GM21528 (cell line): ENCODE data around the gene FABP3.

Source experiments
- ATAC-seq: cut with Tn5 transposase; IDR thresholded peaks from one replicate; pipeline ENCODE4 v1.9.1; 2021; ENCODE audit warnings: mild to moderate bottlenecking, moderate library complexity; ENCODE audit not compliant: unreplicated experiment, low FRiP score

FABP3 gene

GRCh38 chr1:31373056-31373896 is at the start of gene FABP3:
Gene FABP3, minus strand, starts transcription at chr1:31373076. Its CDS starts 62 bp downstream, at chr1:31373014.
- ATAC-seq = no peak

- ATAC-seq = no peak
Measured at GRCh38 chr1:31421371-31422040, 48.6 kb upstream of the FABP3 start.

- no peak for ATAC-seq
Measured at GRCh38 chr1:31420716-31421115, 47.8 kb upstream of the FABP3 start.

GRCh38 chr1:31418626-31419323 is 45.9 kb upstream of the FABP3 start:
- ATAC-seq = no peak

- no peak for ATAC-seq
Measured at GRCh38 chr1:31417148-31417547, 44.3 kb upstream of the FABP3 start.

- ATAC-seq = no peak
Measured at GRCh38 chr1:31416101-31416736, 43.3 kb upstream of the FABP3 start.

GRCh38 chr1:31415658-31416057 is 42.8 kb upstream of the FABP3 start:
- ATAC-seq = no peak

GRCh38 chr1:31414980-31415370 is 42.1 kb upstream of the FABP3 start:
- no peak for ATAC-seq

- no peak for ATAC-seq
Measured at GRCh38 chr1:31413405-31414001, 40.6 kb upstream of the FABP3 start.

GRCh38 chr1:31412732-31413404 is 40.0 kb upstream of the FABP3 start, which contains the start of gene SERINC2:
Gene SERINC2, plus strand, starts transcription at chr1:31413213. Its CDS starts 53 bp downstream, at chr1:31413266.
- no peak for ATAC-seq

GRCh38 chr1:31412205-31412604 is 39.3 kb upstream of the FABP3 start:
- ATAC-seq = no peak

- no peak for ATAC-seq
Measured at GRCh38 chr1:31410871-31411270, 38.0 kb upstream of the FABP3 start.

GRCh38 chr1:31409946-31410858 is 37.3 kb upstream of the FABP3 start:
- no peak for ATAC-seq

GRCh38 chr1:31408788-31409318 is 36.0 kb upstream of the FABP3 start:
- ATAC-seq = no peak

GRCh38 chr1:31407029-31407626 is 34.3 kb upstream of the FABP3 start:
- no peak for ATAC-seq

- no peak for ATAC-seq
Measured at GRCh38 chr1:31405578-31406245, 32.8 kb upstream of the FABP3 start.

- ATAC-seq = no peak
Measured at GRCh38 chr1:31401241-31401640, 28.4 kb upstream of the FABP3 start.

- ATAC-seq = no peak
Measured at GRCh38 chr1:31400393-31400792, 27.5 kb upstream of the FABP3 start.
